ENCODE results near the gene HNRNPLL. TPM values are rescaled to one million over a fixed set of nuclear protein-coding genes. Genes with fewer than 3 reads are reported as not detected.
"Not testable (repeated sequence)": the region's sequence is repeated elsewhere in the genome, so short reads cannot be mapped to it uniquely, and the experiment has no call there.

HNRNPLL gene
- total and polyA plus RNA-seq, 11 donors, result 6.9 to 33.2 (median 23.2) TPM

DNA sequence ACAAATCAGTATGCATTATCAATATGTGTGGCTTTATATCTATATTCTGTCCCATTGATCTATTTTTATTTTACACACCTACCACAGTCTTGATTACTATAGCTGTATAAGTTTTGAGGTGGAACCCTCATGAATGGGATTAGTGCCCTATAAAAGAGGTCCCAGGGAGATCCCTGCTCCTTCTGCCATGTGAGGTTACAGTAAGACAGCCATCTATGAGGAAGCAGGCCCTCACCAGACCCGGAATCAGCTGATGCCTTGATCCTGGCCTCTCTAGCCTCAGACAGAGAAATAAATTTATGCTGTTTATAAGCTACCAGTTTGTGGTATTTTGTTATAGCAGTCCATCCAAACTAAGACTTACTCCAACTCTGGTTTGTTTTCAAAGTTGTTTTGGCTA lies 54.9 kb downstream of the HNRNPLL start:
- intact Hi-C loops (cut with DNase I), result no loop called here
- ATAC-seq (no peak), DNase-seq (no peak)
- TF ChIP-seq POLR2A (IDR thresholded peaks at IDR 0.05), result no peak
- no peak for TF ChIP-seq CTCF (IDR thresholded peaks at IDR 0.05)
- Histone ChIP-seq H3K36me3 (peaks cover 0 to 5% (median 0%) of the 10 kb centered on the region in 9 donors), H3K27ac (no peak overlapping the region), H3K4me1 (peaks cover 0 to 7% (median 2%) of the 10 kb centered on the region in 12 donors), H3K27me3 (no peaks in the 10 kb centered on the region), H3K4me3 (no peak overlapping the region), H3K9me3 (peaks cover 0 to 3% (median 0%) of the 10 kb centered on the region in 12 donors)
- 86 to 100% (median 91%) methylated on average over 1 of the region's 1 CpG for WGBS, 4 donors

GRCh38 chr2:38546585-38546984 lies 56.1 kb downstream of the HNRNPLL start:
- no peak for TF ChIP-seq CTCF (IDR thresholded peaks at IDR 0.05)
- TF ChIP-seq POLR2A (IDR thresholded peaks at IDR 0.05), result no peak
- Histone ChIP-seq H3K36me3 (peaks cover 0 to 2% (median 0%) of the 10 kb centered on the region in 9 donors), H3K4me3 (no peak overlapping the region), H3K9me3 (peaks cover 0 to 3% (median 0%) of the 10 kb centered on the region in 12 donors), H3K4me1 (peaks cover 0 to 14% (median 3%) of the 10 kb centered on the region in 12 donors), H3K27ac (no peak overlapping the region), H3K27me3 (no peaks in the 10 kb centered on the region)
- intact Hi-C loops (cut with DNase I), result no loop called here
- no peak for ATAC-seq
- WGBS, 4 donors, result 90 to 95% (median 92%) methylated on average over 3 of the region's 3 CpGs
- no peak for DNase-seq

DNA sequence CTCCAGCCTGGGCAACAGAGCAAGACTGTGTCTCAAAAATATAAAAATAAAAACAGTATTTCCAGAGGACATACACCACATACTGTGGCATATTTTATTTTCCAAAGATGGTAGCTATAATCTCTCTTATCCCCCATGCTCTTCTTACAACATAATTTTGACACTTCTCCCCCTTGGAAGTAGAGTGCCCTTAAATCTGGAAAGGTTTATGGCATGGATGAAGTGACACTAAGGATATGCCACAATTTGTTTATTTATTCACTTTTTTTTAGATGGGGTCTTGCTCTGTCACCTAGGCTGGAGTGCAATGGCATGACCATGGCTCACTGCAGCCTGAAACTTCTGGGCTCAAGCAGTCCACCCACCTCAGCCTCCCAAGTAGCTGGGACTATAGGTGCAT lies 56.7 kb downstream of the HNRNPLL start:
- DNase-seq (no peak), ATAC-seq (no peak)
- no peak for TF ChIP-seq POLR2A (IDR thresholded peaks at IDR 0.05)
- TF ChIP-seq CTCF (IDR thresholded peaks at IDR 0.05), result no peak
- H3K4me1 ChIP-seq, result peaks cover 0 to 14% (median 3%) of the 10 kb centered on the region in 12 donors
- intact Hi-C loops (cut with DNase I), result no loop called here
- H3K27me3 ChIP-seq, result no peaks in the 10 kb centered on the region
- H3K4me3 ChIP-seq, result no peak overlapping the region
- no peaks in the 10 kb centered on the region for H3K36me3 ChIP-seq
- H3K9me3 ChIP-seq, result no peaks in the 10 kb centered on the region
- H3K27ac ChIP-seq, result no peak overlapping the region

GRCh38 chr2:38542248-38542631 lies 60.5 kb downstream of the HNRNPLL start:
- H3K36me3 ChIP-seq; ATAC-seq; intact Hi-C loops (cut with DNase I); H3K9me3 ChIP-seq; DNase-seq; H3K27ac ChIP-seq; H3K27me3 ChIP-seq; H3K4me3 ChIP-seq: not testable (repeated sequence)
- H3K4me1 ChIP-seq, result peaks cover 0 to 14% (median 3%) of the 10 kb centered on the region in 12 donors
- 82 to 89% (median 85%) methylated on average over 4 of the region's 4 CpGs for WGBS, 4 donors

DNA sequence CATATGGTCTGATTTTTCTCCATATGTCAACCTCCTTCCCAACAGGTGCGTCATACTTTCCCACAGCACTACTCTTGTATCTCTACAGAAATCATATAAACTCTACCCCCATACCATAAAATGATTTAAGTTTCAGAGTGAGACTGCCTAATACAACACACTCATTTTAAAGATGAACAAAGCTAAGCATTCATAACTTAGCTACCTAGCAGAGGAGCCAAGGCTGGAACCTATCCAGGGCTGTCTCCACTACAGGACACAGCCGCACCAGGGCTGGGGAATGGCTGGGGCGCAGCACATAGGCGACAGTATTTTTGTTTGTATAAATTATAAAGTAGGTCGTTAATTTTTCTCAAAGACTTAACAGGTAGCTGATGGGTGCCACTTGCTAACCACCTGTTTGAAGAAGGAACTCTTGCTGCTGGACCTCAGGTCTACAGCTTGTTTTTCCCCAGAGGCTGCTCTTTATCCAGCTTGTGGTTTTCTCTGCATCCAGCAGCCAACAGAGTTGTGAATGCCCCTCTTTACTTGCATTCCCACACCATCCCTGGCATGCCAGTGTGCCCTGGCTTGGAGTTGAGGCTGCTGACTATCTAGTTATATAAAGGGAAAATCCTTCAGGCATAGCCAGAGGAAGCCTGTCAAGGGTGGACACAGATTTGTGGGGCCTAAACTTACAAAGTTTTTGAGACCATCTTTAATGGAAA lies 62.0 kb downstream of the HNRNPLL start:
- H3K27me3 ChIP-seq, result no peaks in the 10 kb centered on the region
- intact Hi-C loops (cut with DNase I), result no loop called here
- H3K27ac ChIP-seq, result no peak overlapping the region
- TF ChIP-seq POLR2A (IDR thresholded peaks at IDR 0.05), result no peak
- TF ChIP-seq CTCF (IDR thresholded peaks at IDR 0.05), result no peak
- peaks cover 0 to 21% (median 4%) of the 10 kb centered on the region in 12 donors for H3K4me1 ChIP-seq
- ATAC-seq (no peak), DNase-seq (no peak)
- WGBS, 4 donors, result 70 to 80% (median 76%) methylated on average over 5 of the region's 5 CpGs
- H3K36me3 ChIP-seq, result no peaks in the 10 kb centered on the region
- H3K4me3 ChIP-seq, result no peak overlapping the region
- H3K9me3 ChIP-seq, result no peaks in the 10 kb centered on the region

Data from heart left ventricle (tissue), 16 donors.